ENCODE measurements around the gene TMIGD2.

DNA sequence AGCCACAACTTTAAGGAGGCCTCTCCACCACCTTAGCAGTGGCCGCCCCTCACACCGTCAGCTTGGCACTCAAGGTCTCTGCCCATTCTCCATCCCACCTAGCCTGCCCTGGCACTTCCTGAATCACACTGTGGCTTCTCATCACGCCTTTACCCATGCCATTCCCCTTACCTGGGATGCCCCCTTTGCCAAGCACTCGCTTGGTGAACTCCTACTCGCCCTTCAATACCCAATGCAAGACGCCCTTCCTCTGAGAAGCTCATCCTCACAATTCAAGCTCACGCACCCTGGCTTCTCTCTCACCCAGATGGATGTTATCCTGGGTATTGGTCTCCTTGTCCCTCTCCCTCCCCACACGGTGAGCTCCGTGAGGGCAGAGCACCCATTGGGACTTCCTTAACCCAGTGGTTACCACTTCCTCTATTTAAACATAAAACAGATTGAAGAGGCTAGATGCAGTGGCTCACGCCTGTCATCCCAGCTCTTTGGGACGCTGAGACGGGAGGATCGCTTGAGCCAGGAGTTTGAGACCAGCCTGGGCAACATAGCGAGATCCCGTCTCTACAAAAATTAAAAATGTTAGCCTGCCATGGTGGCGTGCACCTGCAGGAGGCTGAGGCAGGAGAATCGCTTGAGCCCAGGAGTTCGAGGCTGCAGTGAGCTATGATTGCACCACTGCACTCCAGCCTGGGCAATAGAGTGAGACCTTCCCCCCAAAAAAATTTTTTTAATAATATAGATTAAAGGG is 35.8 kb downstream of the TMIGD2 start:
- TF ChIP-seq, protein P1, sequence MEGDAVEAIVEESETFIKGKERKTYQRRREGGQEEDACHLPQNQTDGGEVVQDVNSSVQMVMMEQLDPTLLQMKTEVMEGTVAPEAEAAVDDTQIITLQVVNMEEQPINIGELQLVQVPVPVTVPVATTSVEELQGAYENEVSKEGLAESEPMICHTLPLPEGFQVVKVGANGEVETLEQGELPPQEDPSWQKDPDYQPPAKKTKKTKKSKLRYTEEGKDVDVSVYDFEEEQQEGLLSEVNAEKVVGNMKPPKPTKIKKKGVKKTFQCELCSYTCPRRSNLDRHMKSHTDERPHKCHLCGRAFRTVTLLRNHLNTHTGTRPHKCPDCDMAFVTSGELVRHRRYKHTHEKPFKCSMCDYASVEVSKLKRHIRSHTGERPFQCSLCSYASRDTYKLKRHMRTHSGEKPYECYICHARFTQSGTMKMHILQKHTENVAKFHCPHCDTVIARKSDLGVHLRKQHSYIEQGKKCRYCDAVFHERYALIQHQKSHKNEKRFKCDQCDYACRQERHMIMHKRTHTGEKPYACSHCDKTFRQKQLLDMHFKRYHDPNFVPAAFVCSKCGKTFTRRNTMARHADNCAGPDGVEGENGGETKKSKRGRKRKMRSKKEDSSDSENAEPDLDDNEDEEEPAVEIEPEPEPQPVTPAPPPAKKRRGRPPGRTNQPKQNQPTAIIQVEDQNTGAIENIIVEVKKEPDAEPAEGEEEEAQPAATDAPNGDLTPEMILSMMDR (IDR thresholded peaks at IDR 0.05): no peak
- no peak for TF ChIP-seq POLR2AphosphoS5 (IDR thresholded peaks at IDR 0.05)
